ENCODE results near the gene KANSL1. TPM values are rescaled to one million over a fixed set of nuclear protein-coding genes. Genes with fewer than 3 reads are reported as not detected.
A peak's percentile ranks its signal among the peaks of the same experiment; 100 is the strongest.

KANSL1 gene
- total and polyA plus RNA-seq, 9 of the 15 experiments (the other 6 are each of a cell fraction or from before 2014, with no cell fraction given) = 3.6 to 55.4 (median 31.8) TPM

- no peak for TF ChIP-seq ZNF277 (CRISPR knock-in tag; IDR thresholded peaks at IDR 0.05; ENCODE audit: borderline replicate concordance)
- no peak for TF ChIP-seq PRDM10 (IDR thresholded peaks at IDR 0.05; ENCODE audit: partially characterized antibody)
- no peak for TF ChIP-seq MBD1 (CRISPR knock-in tag; IDR thresholded peaks at IDR 0.05)
- no peak for TF ChIP-seq MECOM (CRISPR knock-in tag; IDR thresholded peaks at IDR 0.05)
- no peak for TF ChIP-seq SFPQ (IDR thresholded peaks at IDR 0.05; ENCODE audit: low read depth, low read length)
- no peak for TF ChIP-seq IRF2 (CRISPR knock-in tag; IDR thresholded peaks at IDR 0.05)
- no peak for TF ChIP-seq RBM22 (IDR thresholded peaks at IDR 0.05; ENCODE audit: low read depth, low read length, poor library complexity, severe bottlenecking)
- TF ChIP-seq CREB5 (CRISPR knock-in tag; IDR thresholded peaks at IDR 0.05) = no peak
- TF ChIP-seq CHD2 (IDR thresholded peaks at IDR 0.05; ENCODE audit: low read depth, low read length) = no peak
- TF ChIP-seq BDP1 (IDR thresholded peaks at IDR 0.05; ENCODE audit: insufficient read depth, insufficient read length) = no peak
- TF ChIP-seq ZNF449 (CRISPR knock-in tag; IDR thresholded peaks at IDR 0.05) = no peak
- TF ChIP-seq SOX6 (IDR thresholded peaks at IDR 0.05) = no peak
- TF ChIP-seq BCL6 (CRISPR knock-in tag; IDR thresholded peaks at IDR 0.05) = no peak
- TF ChIP-seq CHCHD3 (CRISPR knock-in tag; IDR thresholded peaks at IDR 0.05) = no peak
- TF ChIP-seq GATAD2A (IDR thresholded peaks at IDR 0.05) = no peak
- no peak for TF ChIP-seq ZNF444 (CRISPR knock-in tag; IDR thresholded peaks at IDR 0.05)
- TF ChIP-seq FOSL1 (tag; conservative IDR thresholded peaks at IDR 0.05) = peak; percentile 19; the same call in 1 of the 2 replicates
These were observed 14.5 kb downstream of the KANSL1 start (continued) for GRCh38 chr17:46178550-46179214.

Measured in K562 (cell line).